Neural cell (in vitro differentiated cells): ENCODE data around the gene KIF13A.

Experiments
- EP300 ChIP-seq: fragments of 450-650 bp; conservative IDR thresholded peaks from 2 replicates; pipeline ENCODE4 v1.6.1; 2014; ENCODE audit warnings: antibody characterized with exemption, mild to moderate bottlenecking, moderate library complexity; ENCODE audit not compliant: poor library complexity, severe bottlenecking
- EZH2 ChIP-seq: fragments of 200-600, 300-800 bp; shearing (Covaris generic), sonication (generic); IDR thresholded peaks from 2 replicates; pipeline ENCODE4 v1.6.1; 2014; ENCODE audit warnings: antibody characterized with exemption, low read length, borderline replicate concordance, mild to moderate bottlenecking; ENCODE audit not compliant: insufficient read depth, poor library complexity, severe bottlenecking
- POLR2AphosphoS5 ChIP-seq: IDR thresholded peaks from 2 replicates; pipeline ENCODE4 v1.6.1; 2012
- RAD21 ChIP-seq: fragments of 450-650 bp; conservative IDR thresholded peaks from 2 replicates; pipeline ENCODE4 v1.6.1; 2014; ENCODE audit warnings: antibody characterized with exemption, mild to moderate bottlenecking, moderate library complexity
- REST ChIP-seq: IDR thresholded peaks from 2 replicates; pipeline ENCODE4 v1.6.1; 2012; ENCODE audit warnings: borderline replicate concordance
- SMC3 ChIP-seq: fragments of 450-650 bp; conservative IDR thresholded peaks from 2 replicates; pipeline ENCODE4 v1.6.1; 2014; ENCODE audit warnings: antibody characterized with exemption, mild to moderate bottlenecking, moderate library complexity; ENCODE audit not compliant: poor library complexity
- TAF1 ChIP-seq: IDR thresholded peaks from 2 replicates; pipeline ENCODE4 v1.6.1; 2012; ENCODE audit warnings: low read depth
- TF ChIP-seq, protein P1 (sequence below): fragments of 450-650 bp; IDR thresholded peaks from 2 replicates; pipeline ENCODE4 v1.5.1; 2014; ENCODE audit warnings: antibody characterized with exemption, mild to moderate bottlenecking, moderate library complexity; ENCODE audit not compliant: poor library complexity, severe bottlenecking

GRCh38 chr6:18023891-18024290 lies 36.5 kb upstream of the KIF13A start:
- TF ChIP-seq, protein P1, sequence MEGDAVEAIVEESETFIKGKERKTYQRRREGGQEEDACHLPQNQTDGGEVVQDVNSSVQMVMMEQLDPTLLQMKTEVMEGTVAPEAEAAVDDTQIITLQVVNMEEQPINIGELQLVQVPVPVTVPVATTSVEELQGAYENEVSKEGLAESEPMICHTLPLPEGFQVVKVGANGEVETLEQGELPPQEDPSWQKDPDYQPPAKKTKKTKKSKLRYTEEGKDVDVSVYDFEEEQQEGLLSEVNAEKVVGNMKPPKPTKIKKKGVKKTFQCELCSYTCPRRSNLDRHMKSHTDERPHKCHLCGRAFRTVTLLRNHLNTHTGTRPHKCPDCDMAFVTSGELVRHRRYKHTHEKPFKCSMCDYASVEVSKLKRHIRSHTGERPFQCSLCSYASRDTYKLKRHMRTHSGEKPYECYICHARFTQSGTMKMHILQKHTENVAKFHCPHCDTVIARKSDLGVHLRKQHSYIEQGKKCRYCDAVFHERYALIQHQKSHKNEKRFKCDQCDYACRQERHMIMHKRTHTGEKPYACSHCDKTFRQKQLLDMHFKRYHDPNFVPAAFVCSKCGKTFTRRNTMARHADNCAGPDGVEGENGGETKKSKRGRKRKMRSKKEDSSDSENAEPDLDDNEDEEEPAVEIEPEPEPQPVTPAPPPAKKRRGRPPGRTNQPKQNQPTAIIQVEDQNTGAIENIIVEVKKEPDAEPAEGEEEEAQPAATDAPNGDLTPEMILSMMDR: no peak
- TF ChIP-seq RAD21 (no peak), TAF1 (no peak), POLR2AphosphoS5 (no peak), EP300 (no peak), EZH2 (no peak), SMC3 (no peak), REST (no peak)
